Measurements from ENCODE around the gene SLCO2B1. TPM values are rescaled to one million over a fixed set of nuclear protein-coding genes. Genes with fewer than 3 reads are reported as not detected.

The SLCO2B1 gene
- polyA plus RNA-seq, 3 donors, result 15.2 to 23.4 (median 16.5) TPM

DNA sequence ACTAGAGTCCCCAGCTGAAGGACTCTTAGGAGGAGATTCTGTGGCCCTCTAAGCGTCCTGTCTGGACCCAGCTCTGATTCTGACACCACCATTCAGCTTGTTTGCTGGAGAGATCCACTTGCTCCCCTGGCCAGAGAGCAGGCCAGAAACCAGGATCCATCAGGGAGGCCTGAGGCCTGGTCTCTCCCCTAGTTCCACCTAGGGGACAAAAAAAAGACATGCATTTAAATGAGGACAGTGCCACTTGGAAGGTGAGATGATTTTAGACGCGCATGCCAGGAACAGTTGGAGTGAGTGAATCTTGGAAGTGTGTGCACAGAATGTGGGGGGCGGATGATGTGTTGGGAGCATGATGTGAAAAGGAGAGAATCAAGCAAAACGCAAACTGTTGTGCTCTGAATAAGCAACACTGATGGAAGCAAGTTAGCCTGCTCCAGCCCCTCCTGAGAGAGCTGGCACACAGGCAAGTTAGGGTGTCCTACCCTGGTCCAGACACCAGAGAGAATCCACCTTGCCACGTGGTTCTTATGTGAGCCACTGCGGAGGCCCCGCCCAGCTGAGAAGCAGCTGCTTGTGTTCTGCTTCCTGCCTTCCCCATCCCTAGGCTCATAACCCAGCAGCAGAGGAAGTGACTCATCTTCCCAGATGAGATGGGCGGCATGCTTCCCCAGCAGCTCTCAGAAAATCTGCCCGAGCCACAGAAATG, 8.0 kb upstream of the SLCO2B1 start:
- H3K27ac ChIP-seq (ENCODE audit: low read depth, low read length), result no peak overlapping the region
- WGBS, 3 donors, result 36 to 75% (median 38%) methylated on average over 10 of the region's 10 CpGs

GRCh38 chr11:75143420-75143731, 7.5 kb upstream of the SLCO2B1 start:
- 30 to 74% (median 31%) methylated on average over 6 of the region's 6 CpGs for WGBS, 3 donors
- no peak overlapping the region for H3K27ac ChIP-seq (ENCODE audit: low read depth, low read length)

GRCh38 chr11:75144716-75145014, 6.2 kb upstream of the SLCO2B1 start:
- no peak overlapping the region for H3K27ac ChIP-seq (ENCODE audit: low read depth, low read length)
- WGBS, 3 donors, result 40 to 44% (median 42%) methylated on average over 3 of the region's 3 CpGs

- 75 to 87% (median 76%) methylated on average over 9 of the region's 9 CpGs for WGBS, 3 donors
- H3K27ac ChIP-seq (ENCODE audit: low read depth, low read length), result no peak overlapping the region
These were observed 5.5 kb upstream of the SLCO2B1 start for GRCh38 chr11:75145196-75145971.

- WGBS, 3 donors, result 61 to 73% (median 72%) methylated on average over 6 of the region's 6 CpGs
These were observed 4.9 kb upstream of the SLCO2B1 start for GRCh38 chr11:75145972-75146519.

GRCh38 chr11:75146711-75147110, 4.2 kb upstream of the SLCO2B1 start:
- 66 to 90% (median 78%) methylated on average over 5 of the region's 5 CpGs for WGBS, 3 donors
- H3K27ac ChIP-seq (ENCODE audit: low read depth, low read length), result no peak overlapping the region

More at GRCh38 chr11:75145972-75146519, 4.9 kb upstream of the SLCO2B1 start:
- H3K27ac ChIP-seq (ENCODE audit: low read depth, low read length), result no peak overlapping the region

GRCh38 chr11:75147191-75147874, 3.6 kb upstream of the SLCO2B1 start:
- H3K27ac ChIP-seq (ENCODE audit: low read depth, low read length), result no peak overlapping the region
- 72 to 93% (median 80%) methylated on average over 7 of the region's 7 CpGs for WGBS, 3 donors

GRCh38 chr11:75147875-75148263, 3.0 kb upstream of the SLCO2B1 start:
- 47 to 88% (median 57%) methylated on average over 9 of the region's 9 CpGs for WGBS, 3 donors

DNA sequence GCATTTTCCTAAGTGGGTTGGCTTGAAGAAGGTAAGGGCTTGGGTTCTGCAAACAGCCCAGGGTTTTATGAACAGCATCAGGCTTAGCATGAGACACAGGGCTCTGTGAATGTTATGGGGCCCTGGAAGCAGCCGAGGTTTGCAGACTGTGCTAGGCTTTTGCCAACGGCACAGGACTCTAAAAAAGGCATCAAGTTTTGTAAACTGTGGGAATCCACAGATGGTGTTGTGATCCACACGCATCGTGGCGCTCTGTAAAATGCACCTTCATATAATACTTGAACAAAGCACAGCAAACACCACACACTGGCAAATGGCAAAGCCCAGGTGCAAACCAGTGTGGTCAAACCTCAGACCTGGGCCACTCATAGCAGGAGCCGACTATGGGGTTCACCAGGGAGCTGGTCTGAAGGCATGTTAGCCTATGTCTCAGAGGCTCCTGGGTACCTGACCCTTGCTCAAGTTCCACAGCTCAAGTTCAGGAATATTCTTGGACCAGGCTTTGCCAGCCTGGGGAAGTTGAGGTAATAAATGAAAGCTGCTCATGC, 2.4 kb upstream of the SLCO2B1 start:
- WGBS, 3 donors, result 57 to 91% (median 90%) methylated on average over 6 of the region's 6 CpGs

More at GRCh38 chr11:75147875-75148263, 3.0 kb upstream of the SLCO2B1 start:
- H3K27ac ChIP-seq (ENCODE audit: low read depth, low read length), result no peak overlapping the region

GRCh38 chr11:75149766-75150465, 991 bp upstream of the SLCO2B1 start:
- 70 to 78% (median 77%) methylated on average over 4 of the region's 4 CpGs for WGBS, 3 donors

More for the DNA sequence above, 2.4 kb upstream of the SLCO2B1 start:
- no peak overlapping the region for H3K27ac ChIP-seq (ENCODE audit: low read depth, low read length)

GRCh38 chr11:75151346-75152047, 590 bp downstream of the SLCO2B1 start:
- 33 to 68% (median 66%) methylated on average over 13 of the region's 13 CpGs for WGBS, 3 donors
- H3K27ac ChIP-seq (ENCODE audit: low read depth, low read length), result no peak overlapping the region

More at GRCh38 chr11:75149766-75150465, 991 bp upstream of the SLCO2B1 start:
- H3K27ac ChIP-seq (ENCODE audit: low read depth, low read length), result no peak overlapping the region

DNA sequence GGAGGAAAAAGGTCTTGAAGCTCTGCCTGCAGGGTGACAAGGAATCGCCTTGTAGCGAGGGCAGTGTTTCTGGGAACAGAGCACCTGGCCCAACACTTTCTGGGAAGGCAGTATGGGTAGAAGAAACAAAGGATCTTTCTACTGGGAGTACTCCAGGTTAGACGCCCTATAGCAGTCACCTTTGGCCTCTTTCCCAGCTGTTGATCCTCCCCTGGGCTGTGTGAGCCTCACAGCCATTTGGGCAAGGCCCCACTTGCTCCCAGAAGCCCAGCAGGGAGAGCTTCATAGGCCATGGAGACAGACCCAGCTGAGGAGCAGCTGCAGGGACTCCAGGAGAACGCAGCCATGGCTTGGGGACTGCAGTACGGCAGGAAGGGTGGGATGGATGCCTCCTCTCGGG, 1.2 kb downstream of the SLCO2B1 start:
- H3K27ac ChIP-seq (ENCODE audit: low read depth, low read length), result no peak overlapping the region
- WGBS, 3 donors, result 31 to 72% (median 65%) methylated on average over 6 of the region's 6 CpGs

GRCh38 chr11:75152651-75153427, 1.9 kb downstream of the SLCO2B1 start:
- 61 to 82% (median 81%) methylated on average over 5 of the region's 5 CpGs for WGBS, 3 donors
- H3K27ac ChIP-seq (ENCODE audit: low read depth, low read length), result no peak overlapping the region

DNA sequence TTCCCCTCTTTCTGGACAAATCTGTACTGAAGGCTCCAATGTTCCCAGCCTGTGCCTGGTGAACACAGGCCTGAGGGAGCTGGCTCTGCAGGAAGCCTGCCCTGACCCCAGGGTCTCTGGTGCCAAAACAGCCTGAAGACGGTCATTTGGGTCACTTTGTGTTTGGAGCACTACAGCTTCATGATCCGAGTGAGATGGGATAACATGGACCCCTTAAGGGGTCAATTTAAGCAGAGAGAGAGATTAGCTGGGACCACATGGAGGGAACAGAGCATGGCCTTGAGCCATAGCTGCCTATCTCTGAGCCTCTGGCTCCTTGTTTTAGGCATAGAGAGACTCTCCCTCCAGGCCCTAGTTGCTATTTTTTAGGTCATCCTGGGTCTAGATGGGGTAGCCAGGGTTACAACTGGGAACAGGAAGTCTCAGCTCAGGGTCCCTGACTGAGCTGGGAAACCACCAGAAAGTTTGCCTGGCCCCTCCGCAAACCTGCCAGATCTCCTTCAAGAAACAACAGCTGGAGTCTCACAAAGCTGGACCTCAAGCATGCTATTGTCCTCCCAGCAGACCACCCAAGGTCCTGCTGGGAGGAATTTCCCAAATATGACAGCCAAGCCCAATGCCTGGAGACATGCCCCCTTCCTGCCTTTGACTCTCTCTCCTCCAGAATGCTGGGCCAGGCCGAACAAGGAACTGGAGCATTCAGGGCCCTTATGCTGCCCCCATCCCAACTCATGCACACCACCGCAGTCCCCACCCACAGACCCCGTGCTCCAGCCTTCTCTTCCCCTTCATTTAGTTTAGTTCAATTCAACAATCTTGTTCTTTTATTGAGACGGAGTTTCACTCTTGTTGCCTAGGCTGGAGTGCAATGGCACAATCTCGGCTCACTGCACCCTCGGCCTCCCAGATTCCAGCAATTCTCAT, 4.0 kb downstream of the SLCO2B1 start:
- H3K27ac ChIP-seq (ENCODE audit: low read depth, low read length), result no peak overlapping the region
- WGBS, 3 donors, result 76 to 80% (median 77%) methylated on average over 9 of the region's 9 CpGs

DNA sequence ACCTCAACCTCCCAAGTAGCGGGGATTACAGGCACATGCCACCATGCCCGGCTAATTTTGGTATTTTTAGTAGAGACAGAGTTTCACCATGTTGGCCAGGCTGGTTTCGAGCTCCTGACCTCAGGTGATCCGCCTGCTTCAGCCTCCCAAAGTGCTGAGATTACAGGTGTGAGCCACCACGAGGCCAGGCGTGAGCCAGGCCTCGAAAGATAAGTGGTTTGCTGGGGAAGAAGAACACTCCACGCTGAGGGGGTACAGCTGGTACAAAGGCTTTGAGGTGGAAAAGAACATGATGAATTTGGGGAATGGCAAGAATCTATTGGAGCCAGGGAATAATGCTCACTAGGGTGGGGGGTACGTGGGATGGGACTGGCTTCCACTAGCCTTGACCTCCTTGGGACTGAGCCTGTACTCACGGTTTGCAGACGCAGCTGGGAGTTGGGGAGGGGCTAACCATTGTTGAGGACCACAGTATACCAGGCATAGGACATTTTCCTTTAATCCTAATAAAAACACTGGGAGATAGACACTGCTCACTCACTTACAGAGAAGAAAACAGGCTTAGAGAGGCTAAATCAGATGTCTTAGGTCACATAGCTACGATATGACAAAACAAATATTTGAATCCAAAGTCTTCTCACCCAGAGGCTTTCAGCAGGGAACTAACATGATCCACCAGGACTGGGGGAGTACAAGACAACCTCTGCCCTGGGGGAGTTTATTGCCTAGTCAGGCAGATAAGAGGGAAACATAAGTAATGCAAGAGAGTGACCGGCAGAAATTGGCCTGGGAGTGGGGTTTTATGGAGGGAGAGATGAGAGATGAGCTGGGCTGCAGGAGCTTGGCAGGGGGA, 4.9 kb downstream of the SLCO2B1 start:
- no peak overlapping the region for H3K27ac ChIP-seq (ENCODE audit: low read depth, low read length)
- WGBS, 3 donors, result 64 to 84% (median 78%) methylated on average over 13 of the region's 13 CpGs

Measured in adipose tissue (tissue), 3 donors.